HG03025 (cell line): ENCODE measurements around the gene LRRC8B.
"Not testable (repeated sequence)": the region's sequence is repeated elsewhere in the genome, so short reads cannot be mapped to it uniquely, and the experiment has no call there.

Source experiments
- ATAC-seq: cut with Tn5 transposase; IDR thresholded peaks from one replicate; pipeline ENCODE4 v1.9.1; 2021; ENCODE audit warnings: mild to moderate bottlenecking, moderate library complexity; ENCODE audit not compliant: unreplicated experiment, low FRiP score

Gene LRRC8B

GRCh38 chr1:89523572-89524368 is 859 bp upstream of the LRRC8B start:
- peak; percentile 38 for ATAC-seq

- peak; percentile 23 for ATAC-seq
Observed at GRCh38 chr1:89525169-89525855, 683 bp downstream of the LRRC8B start.

DNA sequence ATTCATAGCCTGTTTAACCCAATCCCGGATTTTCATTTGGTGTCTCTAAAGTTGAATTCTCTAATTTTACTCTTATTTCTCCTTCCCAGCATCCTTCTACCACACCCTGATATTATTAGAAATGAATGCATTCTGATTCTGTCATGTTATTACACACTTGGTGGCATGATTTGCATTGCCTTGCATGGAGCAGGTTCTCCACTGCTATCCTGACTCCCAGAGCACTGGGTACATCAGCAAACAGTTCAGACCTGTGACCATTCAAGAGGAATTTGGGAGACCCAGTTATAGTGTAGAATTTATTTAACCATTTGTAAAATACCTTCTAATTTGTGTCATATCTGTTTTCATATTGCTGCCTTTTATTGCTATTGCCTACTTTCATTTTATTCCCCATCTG is 2.6 kb downstream of the LRRC8B start:
- no peak for ATAC-seq

DNA sequence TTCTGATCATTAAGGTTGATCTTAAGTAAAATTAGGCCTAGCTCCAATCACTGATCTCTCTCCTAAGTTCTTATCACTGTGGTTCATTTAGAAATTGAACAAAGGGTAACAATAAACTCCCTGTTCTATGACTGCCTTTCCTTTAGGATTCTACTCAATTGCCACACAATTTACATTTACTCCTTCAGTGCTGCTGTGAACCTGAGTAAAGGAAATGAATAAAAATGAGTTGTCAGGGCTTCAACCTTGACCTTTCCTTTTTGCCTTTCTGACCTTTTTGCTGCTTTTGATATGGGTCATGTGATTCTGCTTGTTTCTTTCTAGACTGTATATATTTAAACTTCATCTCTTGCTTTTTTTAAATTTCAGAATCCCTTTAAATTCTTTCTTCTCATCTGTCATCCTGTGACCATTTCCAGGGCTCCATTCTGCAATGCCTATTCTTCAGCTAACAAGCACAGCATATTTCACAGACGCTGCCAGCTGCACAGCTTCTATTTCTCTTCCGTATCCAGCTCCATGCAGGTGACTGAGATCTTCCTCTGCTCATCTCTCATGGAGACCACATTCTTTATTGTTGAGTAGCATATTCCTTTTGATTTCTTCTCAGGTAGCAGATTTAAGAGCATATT is 3.2 kb downstream of the LRRC8B start:
- ATAC-seq: no peak

DNA sequence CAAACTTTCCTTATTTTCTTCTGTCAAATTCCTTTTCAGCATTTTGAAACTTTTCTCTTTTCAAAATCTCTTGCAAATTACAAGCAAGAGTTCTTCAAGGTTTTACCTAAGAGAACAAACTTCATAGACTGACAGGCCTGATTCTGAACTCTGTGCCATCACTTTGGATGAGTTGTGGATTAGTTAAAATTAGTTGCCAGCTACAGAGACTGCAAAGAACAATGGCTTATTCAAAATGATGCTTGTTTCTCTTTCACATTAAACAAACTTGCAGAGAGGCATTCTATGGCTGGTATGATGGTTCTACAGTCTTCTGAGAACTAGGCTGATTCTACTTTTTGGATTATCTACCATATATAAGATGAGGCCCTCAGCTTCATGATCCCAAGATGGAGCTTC is 3.8 kb downstream of the LRRC8B start:
- no peak for ATAC-seq

DNA sequence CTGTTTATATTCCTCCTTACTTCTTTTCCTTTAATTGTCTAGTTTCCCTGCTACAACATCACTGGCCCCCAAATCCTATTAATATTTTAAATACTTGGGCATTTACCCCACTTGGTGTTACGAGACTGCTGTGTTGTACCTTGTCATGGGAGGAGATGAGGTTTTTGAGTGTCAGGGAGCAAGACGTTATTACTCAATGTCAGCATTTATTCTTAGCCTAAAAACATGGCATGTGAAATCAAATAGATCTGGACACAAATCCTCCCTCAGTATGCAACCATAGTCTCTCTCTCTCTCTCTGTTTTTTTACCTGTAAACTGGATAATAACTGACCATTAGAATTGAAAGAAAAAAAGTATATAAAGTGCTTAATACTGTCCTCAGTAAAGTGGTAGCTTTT is 4.6 kb downstream of the LRRC8B start:
- no peak for ATAC-seq

- ATAC-seq: no peak
Observed at GRCh38 chr1:89530444-89531089, 5.9 kb downstream of the LRRC8B start.

GRCh38 chr1:89531480-89532139 is 7.0 kb downstream of the LRRC8B start:
- ATAC-seq: no peak

DNA sequence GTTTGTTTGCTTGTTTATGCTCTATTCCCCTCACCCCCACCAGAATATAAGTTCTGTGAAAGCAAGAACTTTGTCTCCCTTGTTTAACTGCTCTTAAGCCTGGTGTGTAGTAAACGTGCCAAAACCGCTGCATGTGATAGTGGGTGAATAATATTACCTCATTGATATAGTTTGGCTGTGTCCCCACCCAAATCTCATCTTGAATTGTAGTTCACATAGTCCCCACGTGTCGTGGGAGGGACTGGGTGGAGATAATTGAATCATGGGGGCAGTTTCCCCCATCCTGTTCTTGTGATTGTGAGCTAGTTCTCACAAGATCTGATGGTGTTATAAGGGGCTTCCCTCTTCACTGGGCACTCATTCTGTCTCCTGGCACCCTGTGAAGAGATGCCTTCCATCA is 7.6 kb downstream of the LRRC8B start:
- ATAC-seq: no peak

DNA sequence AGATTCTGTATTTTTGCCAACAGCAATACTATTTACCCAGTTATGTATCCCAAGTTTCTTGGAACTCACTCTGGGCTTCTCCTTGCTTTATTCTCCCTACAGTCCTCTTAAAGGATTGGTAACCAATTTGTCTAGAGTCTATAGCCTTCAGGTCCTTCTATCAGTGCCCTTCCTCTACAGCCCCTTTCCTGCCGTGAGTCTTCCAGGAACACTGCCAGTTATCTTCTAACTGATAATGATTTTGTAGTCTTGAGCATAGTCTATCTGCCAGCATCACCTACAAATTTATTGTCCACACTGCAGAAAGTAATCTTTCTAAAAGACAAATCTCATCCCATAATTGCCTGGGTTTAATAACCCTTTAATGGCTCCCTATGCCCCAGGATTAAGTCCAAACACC is 8.2 kb downstream of the LRRC8B start:
- no peak for ATAC-seq

GRCh38 chr1:89535537-89535936 is 10.9 kb downstream of the LRRC8B start:
- ATAC-seq: no peak

- ATAC-seq: no peak
Observed at GRCh38 chr1:89536555-89537341, 12.1 kb downstream of the LRRC8B start.

- no peak for ATAC-seq
Observed at GRCh38 chr1:89538361-89538760, 13.7 kb downstream of the LRRC8B start.

- ATAC-seq: no peak
Observed at GRCh38 chr1:89539128-89539527, 14.5 kb downstream of the LRRC8B start.

- no peak for ATAC-seq
Observed at GRCh38 chr1:89540406-89540970, 15.9 kb downstream of the LRRC8B start.

- ATAC-seq: no peak
Observed at GRCh38 chr1:89542345-89542744, 17.7 kb downstream of the LRRC8B start.

DNA sequence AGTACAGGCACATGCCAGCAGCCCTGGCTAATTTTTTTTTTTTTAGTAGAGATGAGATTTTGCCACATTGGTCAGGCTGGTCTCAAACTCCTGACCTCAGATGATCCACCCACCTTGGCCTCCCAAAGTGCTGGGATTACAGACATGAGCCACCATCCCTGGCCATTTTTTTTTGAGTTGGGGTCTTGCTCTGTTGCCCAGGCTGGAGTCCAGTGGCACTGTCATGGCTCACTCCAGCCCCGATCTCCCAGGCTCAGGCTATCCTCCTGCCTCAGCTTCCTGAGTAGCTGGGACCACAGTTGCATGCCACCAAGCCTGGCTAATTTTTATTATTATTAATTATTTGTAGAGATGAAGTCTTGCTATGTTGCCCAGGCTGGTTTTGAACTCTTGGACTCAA is 19.0 kb downstream of the LRRC8B start:
- not testable (repeated sequence) for ATAC-seq

DNA sequence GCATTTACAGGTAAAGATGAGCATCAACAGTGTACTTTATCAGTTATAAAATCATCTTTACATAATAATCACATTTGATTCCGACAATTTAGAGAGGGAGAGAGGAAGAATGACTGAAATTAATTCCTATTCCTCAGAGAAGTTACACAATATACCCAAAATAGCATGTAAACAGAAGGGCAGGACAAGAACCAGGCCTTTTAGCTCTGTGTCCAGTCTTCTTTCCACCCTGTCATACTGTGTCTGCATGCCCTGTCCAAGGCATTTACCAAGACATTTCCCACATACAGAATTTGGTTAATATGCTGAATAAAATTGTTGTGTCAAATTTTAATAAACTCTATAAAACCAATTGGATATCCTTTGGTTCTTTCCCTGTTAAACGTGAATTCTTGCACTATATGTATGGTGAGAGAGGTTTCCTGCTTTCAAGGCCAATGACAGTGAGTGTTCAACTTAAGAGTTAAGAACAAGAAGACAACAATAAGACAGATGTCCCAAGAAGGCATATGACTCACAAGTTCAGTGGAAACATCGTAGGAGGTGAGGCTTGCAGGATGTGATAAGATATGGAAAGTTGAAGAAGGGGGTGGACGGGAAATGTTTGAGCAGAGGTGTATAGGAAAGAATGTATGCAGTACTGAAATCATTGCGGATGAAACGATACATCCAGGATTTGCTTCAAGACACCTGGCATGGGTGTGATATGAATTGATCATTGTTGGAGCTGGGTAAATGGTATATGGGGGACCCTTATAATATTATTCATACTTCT is 20.8 kb downstream of the LRRC8B start:
- ATAC-seq: no peak
